Measurements from ENCODE around the gene SHLD1. TPM values are rescaled to one million over a fixed set of nuclear protein-coding genes. Genes with fewer than 3 reads are reported as not detected.

SHLD1 gene
- total RNA-seq, 1 experiment from 2014 or later, result 6.7 TPM

DNA sequence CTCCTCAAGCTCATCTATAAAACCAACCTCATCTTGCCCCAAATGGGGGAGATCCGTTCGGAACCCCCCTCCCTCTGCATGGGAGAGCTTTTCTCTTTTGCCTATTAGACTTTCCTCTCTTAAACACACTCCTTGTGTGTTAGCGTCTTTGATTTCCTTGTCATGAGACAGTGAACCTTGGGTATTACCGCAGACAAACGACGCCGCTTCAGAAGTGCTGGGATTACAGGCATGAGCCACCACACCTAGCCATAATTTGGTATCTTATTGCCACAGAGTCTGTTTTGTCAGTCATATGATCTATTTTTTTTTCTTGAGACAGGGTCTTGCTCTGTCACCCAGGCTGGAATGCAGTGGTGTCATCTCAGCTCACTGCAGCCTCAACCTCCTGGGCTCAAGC lies 3.6 kb downstream of the SHLD1 start:
- no peak overlapping the region for H3T11ph ChIP-seq (ENCODE audit: low read length)
- no peak overlapping the region for H2BK5ac ChIP-seq (ENCODE audit: insufficient read length, low read length)
- H4K20me1 ChIP-seq (ENCODE audit: control insufficient read depth, insufficient read depth, insufficient read length), result no peaks in the 10 kb centered on the region
- H3K56ac ChIP-seq (ENCODE audit: insufficient read length, low read depth, low read length), result no peak overlapping the region
- H3K23ac ChIP-seq (ENCODE audit: insufficient read length, low read depth, low read length), result no peak overlapping the region
- Mint-ChIP-seq H3K9me3 (no peaks in the 10 kb centered on the region), H3K27me3 (ENCODE audit: low read depth) (no peaks in the 10 kb centered on the region), H3K4me3 (no peak overlapping the region), H3K4me1 (peaks cover 26 to 33% of the 10 kb centered on the region in 2 experiments), H3K27ac (peak overlapping the region; percentile 87 to 96 (median 92); a peak in 6 of 7 replicates), H3K36me3 (ENCODE audit: insufficient read depth in 1 of 3, low read depth in 3 of 3) (peaks cover 3 to 12% (median 8%) of the 10 kb centered on the region in 3 experiments; a peak in 6 of 7 replicates)
- H3K27ac ChIP-seq (ENCODE audit: insufficient read length, low read depth, low read length), result no peak overlapping the region
- H2BK12ac ChIP-seq (ENCODE audit: insufficient read length, low read depth, low read length), result no peak overlapping the region
- H2AK5ac ChIP-seq (ENCODE audit: insufficient read length, low read length), result no peak overlapping the region
- peaks cover 4% of the 10 kb centered on the region for H3K23me2 ChIP-seq (ENCODE audit: insufficient read length, low read depth, low read length, poor library complexity, severe bottlenecking)
- H3K14ac ChIP-seq (ENCODE audit: insufficient read depth, low read length), result no peak overlapping the region
- no peaks in the 10 kb centered on the region; the same call in none of the 2 replicates for H3K4me1 ChIP-seq (ENCODE audit: insufficient read depth, low read length)
- H3K4ac ChIP-seq (ENCODE audit: low read depth, low read length), result no peak overlapping the region
- no peak overlapping the region for H2BK20ac ChIP-seq (ENCODE audit: low read depth, low read length, poor library complexity, severe bottlenecking)
- H4K8ac ChIP-seq (replicated peaks; ENCODE audit: insufficient read length, low read depth, low read length), result no peak overlapping the region
- H3K79me2 ChIP-seq (ENCODE audit: insufficient read depth, low read length), result no peaks in the 10 kb centered on the region
- no peaks in the 10 kb centered on the region for H3K79me1 ChIP-seq (ENCODE audit: insufficient read depth, low read depth, low read length, poor library complexity, severe bottlenecking)
- H3K4me2 ChIP-seq (ENCODE audit: insufficient read depth, insufficient read length, low read length), result no peak overlapping the region
- no peak overlapping the region for H2BK120ac ChIP-seq (ENCODE audit: low read depth, low read length, poor library complexity, severe bottlenecking)
- H3K9ac ChIP-seq (ENCODE audit: extremely low read depth, insufficient read length, low read length), result no peak overlapping the region
- H4K5ac ChIP-seq (ENCODE audit: insufficient read length, low read depth, low read length), result no peak overlapping the region
- TF ChIP-seq, protein P1, sequence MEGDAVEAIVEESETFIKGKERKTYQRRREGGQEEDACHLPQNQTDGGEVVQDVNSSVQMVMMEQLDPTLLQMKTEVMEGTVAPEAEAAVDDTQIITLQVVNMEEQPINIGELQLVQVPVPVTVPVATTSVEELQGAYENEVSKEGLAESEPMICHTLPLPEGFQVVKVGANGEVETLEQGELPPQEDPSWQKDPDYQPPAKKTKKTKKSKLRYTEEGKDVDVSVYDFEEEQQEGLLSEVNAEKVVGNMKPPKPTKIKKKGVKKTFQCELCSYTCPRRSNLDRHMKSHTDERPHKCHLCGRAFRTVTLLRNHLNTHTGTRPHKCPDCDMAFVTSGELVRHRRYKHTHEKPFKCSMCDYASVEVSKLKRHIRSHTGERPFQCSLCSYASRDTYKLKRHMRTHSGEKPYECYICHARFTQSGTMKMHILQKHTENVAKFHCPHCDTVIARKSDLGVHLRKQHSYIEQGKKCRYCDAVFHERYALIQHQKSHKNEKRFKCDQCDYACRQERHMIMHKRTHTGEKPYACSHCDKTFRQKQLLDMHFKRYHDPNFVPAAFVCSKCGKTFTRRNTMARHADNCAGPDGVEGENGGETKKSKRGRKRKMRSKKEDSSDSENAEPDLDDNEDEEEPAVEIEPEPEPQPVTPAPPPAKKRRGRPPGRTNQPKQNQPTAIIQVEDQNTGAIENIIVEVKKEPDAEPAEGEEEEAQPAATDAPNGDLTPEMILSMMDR (conservative IDR thresholded peaks at IDR 0.05), result no peak
- no peak for DNase-seq
- WGBS (ENCODE audit: extremely low coverage, insufficient read length, low lambda C conversion rate), result no CpG with 5 or more reads among the region's 7 CpGs
- no peak overlapping the region for H2BK15ac ChIP-seq (ENCODE audit: low read depth, low read length)
- no peaks in the 10 kb centered on the region for H3K27me3 ChIP-seq (ENCODE audit: insufficient read depth, low read length)
- H3K9me3 ChIP-seq (ENCODE audit: control insufficient read depth, low read depth, low read length), result no peaks in the 10 kb centered on the region
- no peak overlapping the region for H2AFZ ChIP-seq (ENCODE audit: low read length)
- no peak overlapping the region for H3K18ac ChIP-seq (ENCODE audit: insufficient read length, low read depth, low read length)
- no peak overlapping the region for H4K91ac ChIP-seq (ENCODE audit: insufficient read length, low read depth, low read length)

All from H9 (cell line).